HEK293T (cell line): Measurements from ENCODE around the gene CAPN1.
A peak's percentile ranks its signal among the peaks of the same experiment; 100 is the strongest.

ENCODE experiments used
- CTCF ChIA-PET: fragments of 350-600 bp; formaldehyde crosslinking; extraction: SDS; loops from one replicate; lab custom pipeline; 2021; ENCODE audit warnings: antibody characterized with exemption, inconsistent platforms; lab: Yijun Ruan, JAX
- POLR2A ChIA-PET: fragments of 350-600 bp; formaldehyde crosslinking; extraction: SDS; loops from one replicate; lab custom pipeline; 2020; ENCODE audit warnings: antibody characterized with exemption, inconsistent platforms; lab: Yijun Ruan, JAX
- DNase-seq: peaks from one replicate; pipeline ENCODE4 v3.0.0; 2012; ENCODE audit warnings: mixed read lengths; ENCODE audit errors: extremely low spot score
- ARNT ChIP-seq: fragments of 450-650 bp; IDR thresholded peaks from 2 replicates; pipeline ENCODE4 v1.6.1; 2017; ENCODE audit warnings: mild to moderate bottlenecking
- BHLHE40 ChIP-seq: fragments of 450-650 bp; IDR thresholded peaks from 2 replicates; pipeline ENCODE4 v1.6.1; 2016; ENCODE audit warnings: mild to moderate bottlenecking, moderate library complexity, borderline replicate concordance
- CTBP1 ChIP-seq: fragments of 450-650 bp; IDR thresholded peaks from 2 replicates; pipeline ENCODE4 v1.6.1; 2016; ENCODE audit warnings: borderline replicate concordance
- ELF4 ChIP-seq: fragments of 450-650 bp; IDR thresholded peaks from 2 replicates; pipeline ENCODE4 v1.6.1; 2017; ENCODE audit warnings: antibody characterized with exemption
- FOXA1 ChIP-seq: fragments of 450-650 bp; IDR thresholded peaks from 2 replicates; pipeline ENCODE4 v1.6.1; 2016; ENCODE audit warnings: mild to moderate bottlenecking
- FOXK2 ChIP-seq: fragments of 450-650 bp; IDR thresholded peaks from 2 replicates; pipeline ENCODE4 v1.6.1; 2016; ENCODE audit warnings: mild to moderate bottlenecking
- FOXM1 ChIP-seq: fragments of 450-650 bp; IDR thresholded peaks from 2 replicates; pipeline ENCODE4 v1.6.1; 2017; ENCODE audit warnings: mild to moderate bottlenecking, borderline replicate concordance
- HDGF ChIP-seq: fragments of 450-650 bp; IDR thresholded peaks from 2 replicates; pipeline ENCODE4 v1.6.1; 2017; ENCODE audit warnings: antibody characterized with exemption, borderline replicate concordance
- L3MBTL2 ChIP-seq: fragments of 450-650 bp; conservative IDR thresholded peaks from 2 replicates; pipeline ENCODE4 v1.6.1; 2016; ENCODE audit warnings: mild to moderate bottlenecking
- LEF1 ChIP-seq: fragments of 450-650 bp; IDR thresholded peaks from 2 replicates; pipeline ENCODE4 v1.6.1; 2017; ENCODE audit warnings: mild to moderate bottlenecking, borderline replicate concordance
- NFRKB ChIP-seq: fragments of 450-650 bp; IDR thresholded peaks from 2 replicates; pipeline ENCODE4 v1.6.1; 2016; ENCODE audit warnings: mild to moderate bottlenecking, moderate library complexity
- SP1 ChIP-seq: fragments of 450-650 bp; IDR thresholded peaks from 2 replicates; pipeline ENCODE4 v1.6.1; 2017
- SUZ12 ChIP-seq: fragments of 450-650 bp; IDR thresholded peaks from 2 replicates; pipeline ENCODE4 v1.6.1; 2016; ENCODE audit warnings: mild to moderate bottlenecking
- TARDBP ChIP-seq: fragments of 450-650 bp; IDR thresholded peaks from 2 replicates; pipeline ENCODE4 v1.6.1; 2016
- ZNF384 ChIP-seq: fragments of 450-650 bp; IDR thresholded peaks from 2 replicates; pipeline ENCODE4 v1.6.1; 2016
- TF ChIP-seq, protein P1 (sequence below): fragments of 450-650 bp; IDR thresholded peaks from 2 replicates; pipeline ENCODE4 v1.6.1; 2016

CAPN1 gene

DNA sequence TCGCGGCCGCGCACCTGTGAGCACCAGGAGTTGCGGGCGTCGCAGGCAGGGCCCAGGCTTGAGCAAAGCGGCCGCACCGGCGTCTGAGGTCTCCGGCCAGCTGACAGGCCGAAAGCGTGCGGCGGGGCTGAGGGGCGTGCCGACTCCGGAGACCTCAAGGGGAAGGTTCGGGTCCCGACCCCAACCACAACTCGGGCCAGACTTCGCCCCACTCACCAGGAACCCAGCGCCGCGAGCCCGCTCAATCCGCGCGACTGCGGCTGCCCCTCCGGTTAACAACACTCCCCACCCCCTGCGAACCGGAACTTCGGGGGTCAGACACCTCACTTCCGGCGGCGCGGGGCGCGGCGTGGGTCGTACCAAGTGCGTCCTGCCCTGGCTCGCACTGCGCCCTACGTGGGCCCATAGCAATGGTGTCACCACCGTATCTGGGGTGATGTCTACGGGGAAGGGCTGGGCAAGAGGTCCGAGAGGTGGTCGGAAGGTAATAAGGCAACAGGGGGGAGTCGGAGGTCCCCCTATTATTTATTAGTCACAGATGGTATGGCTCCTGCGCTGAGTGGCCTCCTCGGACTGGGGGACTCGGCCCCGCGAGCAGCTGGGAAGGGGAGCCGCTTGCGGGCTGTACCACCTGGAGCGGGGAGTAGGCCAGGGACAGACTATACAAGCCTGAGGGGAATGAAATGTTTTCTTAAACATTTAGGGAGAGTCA is 47.3 kb upstream of the CAPN1 start, which contains the start of gene SYVN1:
Gene SYVN1, minus strand, starts transcription at position 280 of the 712 bp plus-strand sequence. CDS start 918 bp downstream, outside the sequence.
- CTCF ChIA-PET: interaction anchor here (0.9 to 1.0 kb wide), 3 partner anchors 22 to 286 kb away, joined by 3 to 5 read pairs (median 4); no protein-coding TSS in a partner anchor
- DNase-seq: peak; percentile 84
- POLR2A ChIA-PET: interaction anchor here (0.6 to 4.0 kb wide), 37 partner anchors 9 to 373 kb away, joined by 3 to 56 read pairs (median 4); partner anchors contain the start of genes CAPN1, CDCA5, DPF2 and FAU
- TF ChIP-seq ELF4: peak; percentile 36; the same call in 1 of the 2 replicates
- TF ChIP-seq FOXM1: peak; percentile 31; the same call in 1 of the 2 replicates
- TF ChIP-seq ZNF384: no peak
- TF ChIP-seq LEF1: no peak
- peak; percentile 34; the same call in 1 of the 2 replicates for TF ChIP-seq L3MBTL2
- TF ChIP-seq BHLHE40: peak; percentile 87

DNA sequence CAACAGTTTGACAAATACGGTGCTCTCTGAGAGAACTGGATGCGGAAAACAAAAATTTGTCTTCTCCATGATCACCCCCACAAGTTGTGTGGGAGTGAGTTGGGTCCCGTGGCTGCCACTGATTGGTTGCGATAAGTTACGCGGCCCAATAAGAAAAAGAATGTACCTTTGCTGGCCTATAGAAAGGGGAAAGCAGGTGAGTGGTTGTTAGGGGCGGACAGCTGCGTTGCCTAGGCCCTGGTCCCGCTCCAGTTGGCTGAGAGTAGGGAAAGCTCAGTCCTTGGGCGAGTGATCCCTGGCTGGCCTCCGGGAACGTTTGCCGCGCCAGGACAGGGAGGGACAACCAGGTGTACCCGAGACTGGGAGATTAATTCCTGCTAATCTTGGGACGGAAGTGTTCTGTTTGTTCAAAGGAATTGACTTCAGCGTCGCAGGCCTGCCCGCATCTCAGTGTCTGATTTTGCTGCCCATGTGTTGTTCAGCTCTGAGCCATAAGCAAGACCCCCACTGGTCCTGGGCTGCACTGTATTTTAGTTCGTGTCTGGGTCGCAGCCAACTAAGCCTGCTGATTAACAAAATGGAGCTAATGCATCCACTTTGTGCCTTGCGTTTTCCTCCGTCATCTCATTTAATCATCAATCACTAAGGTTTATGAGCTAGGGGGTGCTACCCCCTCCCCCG is 46.6 kb upstream of the CAPN1 start:
- peak; percentile 92 for DNase-seq
- CTCF ChIA-PET: interaction anchor here (0.9 to 1.0 kb wide), 3 partner anchors 22 to 287 kb away, joined by 3 to 5 read pairs (median 4); no protein-coding TSS in a partner anchor
- TF ChIP-seq BHLHE40 (no peak), TARDBP (no peak), NFRKB (no peak), SP1 (no peak), FOXM1 (no peak), ELF4 (peak; percentile 27; the same call in 1 of the 2 replicates), ARNT (no peak), CTBP1 (no peak), ZNF384 (no peak), SUZ12 (no peak), FOXK2 (no peak), HDGF (peak; percentile 84; the same call in 1 of the 2 replicates), L3MBTL2 (peak; percentile 73), LEF1 (no peak), FOXA1 (no peak)
- TF ChIP-seq, protein P1, sequence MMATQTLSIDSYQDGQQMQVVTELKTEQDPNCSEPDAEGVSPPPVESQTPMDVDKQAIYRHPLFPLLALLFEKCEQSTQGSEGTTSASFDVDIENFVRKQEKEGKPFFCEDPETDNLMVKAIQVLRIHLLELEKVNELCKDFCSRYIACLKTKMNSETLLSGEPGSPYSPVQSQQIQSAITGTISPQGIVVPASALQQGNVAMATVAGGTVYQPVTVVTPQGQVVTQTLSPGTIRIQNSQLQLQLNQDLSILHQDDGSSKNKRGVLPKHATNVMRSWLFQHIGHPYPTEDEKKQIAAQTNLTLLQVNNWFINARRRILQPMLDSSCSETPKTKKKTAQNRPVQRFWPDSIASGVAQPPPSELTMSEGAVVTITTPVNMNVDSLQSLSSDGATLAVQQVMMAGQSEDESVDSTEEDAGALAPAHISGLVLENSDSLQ: peak; percentile 88
- POLR2A ChIA-PET: interaction anchor here (0.6 to 4.0 kb wide), 34 partner anchors 10 to 372 kb away, joined by 3 to 56 read pairs (median 4); partner anchors contain the start of genes CAPN1, CDCA5, DPF2 and FAU

DNA sequence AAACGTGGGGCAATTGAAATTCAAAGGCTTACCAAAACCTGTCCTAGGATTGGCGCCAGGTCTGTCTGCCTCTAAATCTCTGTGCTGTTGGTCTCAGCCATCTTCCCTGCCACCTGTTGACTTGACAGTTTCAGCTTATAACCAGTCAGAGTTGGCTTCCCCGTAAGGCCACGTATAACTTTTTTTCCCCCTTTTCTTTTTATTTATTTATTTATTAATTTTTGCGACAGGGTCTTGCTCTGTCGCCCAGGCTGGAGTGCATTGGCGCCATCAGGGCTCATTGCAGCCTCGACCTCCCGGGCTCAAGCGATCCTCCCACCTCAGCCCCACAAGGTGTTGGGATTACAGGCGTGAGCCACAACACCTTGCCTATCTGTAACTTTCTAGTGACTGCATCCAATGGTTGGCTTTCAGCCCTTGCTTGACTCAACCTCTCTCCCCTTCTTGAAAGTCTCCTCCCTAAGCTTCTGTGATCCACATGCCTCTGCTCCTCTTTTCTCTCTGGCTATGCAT is 46.0 kb upstream of the CAPN1 start:
- no peak for DNase-seq
- ChIA-PET CTCF (interaction anchor here (0.6 to 1.1 kb wide), 4 partner anchors 23 to 288 kb away, joined by 3 to 5 read pairs (median 4); no protein-coding TSS in a partner anchor), POLR2A (interaction anchor here (0.9 to 4.0 kb wide), 25 partner anchors 10 to 372 kb away, joined by 3 to 56 read pairs (median 4); partner anchors contain the start of genes CAPN1, CDCA5, DPF2 and FAU)
- TF ChIP-seq TARDBP (no peak), CTBP1 (no peak), ARNT (no peak)

GRCh38 chr11:65136515-65137096 is 45.1 kb upstream of the CAPN1 start:
- DNase-seq: no peak
- ChIA-PET CTCF (interaction anchor here (0.6 to 1.1 kb wide), 2 partner anchors 26 to 114 kb away, joined by 3 to 4 read pairs; no protein-coding TSS in a partner anchor), POLR2A (interaction anchor here (0.5 to 4.0 kb wide), 8 partner anchors 8 to 90 kb away, joined by 3 to 56 read pairs (median 24); partner anchors contain the start of genes CAPN1, FAU, MRPL49 and TM7SF2)
- TF ChIP-seq, protein P1: no peak
- TF ChIP-seq L3MBTL2 (no peak), FOXK2 (no peak), SP1 (no peak), FOXA1 (no peak), BHLHE40 (no peak), LEF1 (no peak), ARNT (no peak), HDGF (no peak), NFRKB (no peak), CTBP1 (no peak)

DNA sequence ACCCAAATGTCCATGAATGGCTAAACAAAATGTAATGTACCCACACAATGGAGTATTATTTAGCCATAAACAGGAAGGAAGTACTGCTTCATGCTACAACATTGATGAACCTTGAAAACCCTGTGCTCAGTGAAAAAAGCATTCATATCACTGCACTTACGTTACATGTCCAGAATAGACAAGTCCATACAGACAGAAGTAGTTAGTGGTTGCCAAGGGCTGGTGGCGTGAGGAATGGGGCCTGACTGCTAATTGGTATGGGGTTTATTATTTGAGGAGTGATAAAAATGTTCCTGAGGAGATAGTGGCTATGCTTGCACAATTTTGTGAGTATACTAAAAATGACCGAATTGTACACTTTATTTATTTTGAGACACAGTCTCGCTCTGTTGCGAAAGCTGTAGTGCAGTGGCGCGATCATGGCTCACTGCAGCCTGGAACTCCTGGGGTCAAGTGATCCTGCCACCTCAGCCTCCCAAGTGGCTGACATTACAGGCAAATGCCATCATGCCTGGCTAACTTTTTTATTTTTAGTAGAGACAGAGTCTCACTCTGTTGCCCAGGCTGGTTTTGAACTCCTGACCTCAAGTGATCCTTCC is 39.7 kb upstream of the CAPN1 start:
- CTCF ChIA-PET: no interaction called here
- TF ChIP-seq ARNT: no peak
- TF ChIP-seq FOXK2: no peak
- TF ChIP-seq ELF4: no peak
- no peak for TF ChIP-seq SUZ12
- TF ChIP-seq BHLHE40: no peak
- TF ChIP-seq TARDBP: no peak
- TF ChIP-seq FOXM1: no peak
- TF ChIP-seq CTBP1: no peak
- TF ChIP-seq LEF1: no peak
- TF ChIP-seq L3MBTL2: no peak
- TF ChIP-seq NFRKB: no peak
- TF ChIP-seq FOXA1: no peak
- no peak for TF ChIP-seq ZNF384
- no peak for TF ChIP-seq HDGF
- TF ChIP-seq, protein P1: no peak
- TF ChIP-seq SP1: no peak
- POLR2A ChIA-PET: no interaction called here
- DNase-seq: no peak
